OCI-LY7 (cell line): ENCODE measurements around the gene GRIPAP1. TPM values are rescaled to one million over a fixed set of nuclear protein-coding genes. Genes with fewer than 3 reads are reported as not detected.

Experiments
- BruUV-seq: library from RNA; stranded (reverse); fragments of 400-500 nt; replicated peaks from 2 replicates; lab custom pipeline; 2021; lab: Mats Ljungman, UMichigan
- CTCF ChIA-PET: fragments of 300-600 bp; sonication (Branson Sonifier 250); formaldehyde crosslinking; loops from one replicate; lab custom pipeline; 2022; ENCODE audit warnings: antibody characterized with exemption; ENCODE audit not compliant: unreplicated experiment; lab: Charles Lee
- POLR2A ChIA-PET: fragments of 300-600 bp; sonication (Branson Sonifier 250); formaldehyde crosslinking; loops from one replicate; lab custom pipeline; 2022; ENCODE audit warnings: antibody characterized with exemption; lab: Charles Lee
- DNase-seq: peaks from one replicate; pipeline ENCODE4 v3.0.0-alpha.2; 2015; ENCODE audit warnings: low spot score
- H2AFZ ChIP-seq: fragments of 200-600 bp; sonication (generic), shearing (Covaris generic); 2 replicates; pipeline ENCODE4 v1.6.1; 2014; ENCODE audit warnings: mild to moderate bottlenecking, antibody characterized with exemption, low read length, moderate library complexity
- H3K27ac ChIP-seq: fragments of 200-600 bp; sonication (generic); 2 replicates; pipeline ENCODE4 v1.5.1; 2014; ENCODE audit warnings: mixed run types, low read depth, mild to moderate bottlenecking, moderate library complexity, low read length, inconsistent platforms; ENCODE audit not compliant: poor library complexity, severe bottlenecking
- H3K36me3 ChIP-seq: fragments of 200-600 bp; sonication (generic); 2 replicates; pipeline ENCODE4 v1.6.1; 2014; ENCODE audit warnings: mild to moderate bottlenecking, antibody characterized with exemption, low read length, moderate library complexity, mixed read lengths; ENCODE audit not compliant: insufficient read depth
- H3K4me1 ChIP-seq: fragments of 200-600 bp; sonication (generic); 2 replicates; pipeline ENCODE4 v1.5.1; 2014; ENCODE audit warnings: mild to moderate bottlenecking, low read length; ENCODE audit not compliant: insufficient read depth, poor library complexity, severe bottlenecking
- H3K4me2 ChIP-seq: fragments of 200-600 bp; sonication (generic); 2 replicates; pipeline ENCODE4 v1.6.1; 2014; ENCODE audit warnings: mild to moderate bottlenecking, low read length
- H3K4me3 ChIP-seq: fragments of 200-600 bp; sonication (generic); 2 replicates; pipeline ENCODE4 v1.5.1; 2014; ENCODE audit warnings: mild to moderate bottlenecking, low read depth, low read length; ENCODE audit not compliant: poor library complexity, severe bottlenecking
- H3K79me2 ChIP-seq: fragments of 200-600 bp; sonication (generic); 2 replicates; pipeline ENCODE4 v1.6.1; 2016; ENCODE audit warnings: low read depth, mild to moderate bottlenecking, low read length, moderate library complexity, mixed read lengths; ENCODE audit not compliant: insufficient read depth
- H3K9me2 ChIP-seq: fragments of 200-600 bp; sonication (generic); 2 replicates; pipeline ENCODE4 v1.6.1; 2016; ENCODE audit warnings: mild to moderate bottlenecking, low read length, mixed read lengths; ENCODE audit not compliant: insufficient read depth
- H3K9me3 ChIP-seq: fragments of 200-600 bp; sonication (generic); 2 replicates; pipeline ENCODE4 v1.6.1; 2014; ENCODE audit warnings: mild to moderate bottlenecking, mixed run types, low read length, mixed read lengths
- H4K20me1 ChIP-seq: fragments of 200-600 bp; sonication (generic); 2 replicates; pipeline ENCODE4 v1.6.1; 2014; ENCODE audit warnings: mild to moderate bottlenecking, antibody characterized with exemption, low read length, moderate library complexity, mixed read lengths; ENCODE audit not compliant: insufficient read depth
- EZH2phosphoT487 ChIP-seq: fragments of 200-600 bp; sonication (generic); IDR thresholded peaks from 2 replicates; pipeline ENCODE4 v1.6.1; 2018; ENCODE audit warnings: low read depth, borderline replicate concordance, mild to moderate bottlenecking, mixed run types, antibody characterized with exemption, low read length, moderate library complexity, mixed read lengths
- intact Hi-C: fragments of 100-400 bp; cut with micrococcal nuclease; formaldehyde crosslinking; loops from one replicate; pipeline ENCODE4 v1.10.0; 2022; ENCODE audit not compliant: unreplicated experiment
- total RNA-seq, 2 experiments: library from RNA; depleted of rRNA in 1 of 2; stranded (reverse); fragments of >200 nt in 1 of 2; shearing (Covaris generic) in 1 of 2; gene quantifications; 2 replicates each; pipeline ENCODE4 v1.2.3, GENCODE V29; 2014 to 2022
- TF ChIP-seq, protein P1 (sequence below): fragments of 200-600 bp; sonication (generic); conservative IDR thresholded peaks from 2 replicates; pipeline ENCODE4 v1.5.1; 2014; ENCODE audit warnings: mild to moderate bottlenecking, antibody characterized with exemption, low read length, moderate library complexity, mixed read lengths

The GRIPAP1 gene
- total RNA-seq, 2 experiments from 2014 or later, result 27.5 to 95.9 TPM

- no peaks in the 10 kb centered on the region for H4K20me1 ChIP-seq
- no peaks in the 10 kb centered on the region for H3K9me3 ChIP-seq
- no peaks in the 10 kb centered on the region for H3K79me2 ChIP-seq
- H3K9me2 ChIP-seq, result no peaks in the 10 kb centered on the region
- no peak overlapping the region for H3K4me3 ChIP-seq
- CTCF ChIA-PET, result no interaction called here
- H3K27ac ChIP-seq, result no peak overlapping the region
- intact Hi-C loops, result no loop called here
- DNase-seq, result no peak
- H3K4me2 ChIP-seq, result no peak overlapping the region
- peaks cover 12% of the 10 kb centered on the region for H3K36me3 ChIP-seq
- H2AFZ ChIP-seq, result no peak overlapping the region
- H3K4me1 ChIP-seq, result no peaks in the 10 kb centered on the region
- BruUV-seq, result no TSS peak
- POLR2A ChIA-PET, result no interaction called here
- no peak for TF ChIP-seq EZH2phosphoT487
- TF ChIP-seq, protein P1, sequence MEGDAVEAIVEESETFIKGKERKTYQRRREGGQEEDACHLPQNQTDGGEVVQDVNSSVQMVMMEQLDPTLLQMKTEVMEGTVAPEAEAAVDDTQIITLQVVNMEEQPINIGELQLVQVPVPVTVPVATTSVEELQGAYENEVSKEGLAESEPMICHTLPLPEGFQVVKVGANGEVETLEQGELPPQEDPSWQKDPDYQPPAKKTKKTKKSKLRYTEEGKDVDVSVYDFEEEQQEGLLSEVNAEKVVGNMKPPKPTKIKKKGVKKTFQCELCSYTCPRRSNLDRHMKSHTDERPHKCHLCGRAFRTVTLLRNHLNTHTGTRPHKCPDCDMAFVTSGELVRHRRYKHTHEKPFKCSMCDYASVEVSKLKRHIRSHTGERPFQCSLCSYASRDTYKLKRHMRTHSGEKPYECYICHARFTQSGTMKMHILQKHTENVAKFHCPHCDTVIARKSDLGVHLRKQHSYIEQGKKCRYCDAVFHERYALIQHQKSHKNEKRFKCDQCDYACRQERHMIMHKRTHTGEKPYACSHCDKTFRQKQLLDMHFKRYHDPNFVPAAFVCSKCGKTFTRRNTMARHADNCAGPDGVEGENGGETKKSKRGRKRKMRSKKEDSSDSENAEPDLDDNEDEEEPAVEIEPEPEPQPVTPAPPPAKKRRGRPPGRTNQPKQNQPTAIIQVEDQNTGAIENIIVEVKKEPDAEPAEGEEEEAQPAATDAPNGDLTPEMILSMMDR, result no peak
Measured at GRCh38 chrX:48969471-48969870, 32.6 kb downstream of the GRIPAP1 start.

DNA sequence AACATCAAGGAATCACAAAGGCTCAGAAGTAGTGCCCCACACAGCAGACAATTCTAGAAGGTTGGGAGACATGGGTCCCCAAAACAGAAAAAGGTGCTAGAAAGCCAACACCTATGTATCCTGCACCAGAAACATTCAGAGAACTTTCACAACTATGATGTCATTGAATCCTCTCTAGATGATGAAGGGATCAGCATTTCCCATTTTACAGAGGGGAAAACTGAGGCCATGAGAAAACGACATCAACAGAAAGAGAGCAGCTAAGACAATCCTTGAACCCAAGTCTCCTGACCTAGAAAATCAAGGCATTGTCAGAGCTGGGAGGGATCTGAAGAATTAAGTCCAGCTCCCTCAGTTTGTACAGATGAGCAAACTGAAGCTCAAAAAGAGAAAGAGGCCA is 33.7 kb downstream of the GRIPAP1 start:
- no peak overlapping the region for H3K27ac ChIP-seq
- H3K4me3 ChIP-seq, result no peak overlapping the region
- H3K9me3 ChIP-seq, result no peaks in the 10 kb centered on the region
- CTCF ChIA-PET, result no interaction called here
- POLR2A ChIA-PET, result no interaction called here
- no peaks in the 10 kb centered on the region for H3K9me2 ChIP-seq
- BruUV-seq, result no TSS peak
- intact Hi-C loops, result no loop called here
- no peak overlapping the region for H3K4me2 ChIP-seq
- H2AFZ ChIP-seq, result no peak overlapping the region
- H3K79me2 ChIP-seq, result no peaks in the 10 kb centered on the region
- peaks cover 6% of the 10 kb centered on the region for H3K4me1 ChIP-seq
- H4K20me1 ChIP-seq, result no peaks in the 10 kb centered on the region
- TF ChIP-seq EZH2phosphoT487, result no peak
- TF ChIP-seq, protein P1, result no peak
- DNase-seq, result no peak
- peaks cover 13% of the 10 kb centered on the region for H3K36me3 ChIP-seq

DNA sequence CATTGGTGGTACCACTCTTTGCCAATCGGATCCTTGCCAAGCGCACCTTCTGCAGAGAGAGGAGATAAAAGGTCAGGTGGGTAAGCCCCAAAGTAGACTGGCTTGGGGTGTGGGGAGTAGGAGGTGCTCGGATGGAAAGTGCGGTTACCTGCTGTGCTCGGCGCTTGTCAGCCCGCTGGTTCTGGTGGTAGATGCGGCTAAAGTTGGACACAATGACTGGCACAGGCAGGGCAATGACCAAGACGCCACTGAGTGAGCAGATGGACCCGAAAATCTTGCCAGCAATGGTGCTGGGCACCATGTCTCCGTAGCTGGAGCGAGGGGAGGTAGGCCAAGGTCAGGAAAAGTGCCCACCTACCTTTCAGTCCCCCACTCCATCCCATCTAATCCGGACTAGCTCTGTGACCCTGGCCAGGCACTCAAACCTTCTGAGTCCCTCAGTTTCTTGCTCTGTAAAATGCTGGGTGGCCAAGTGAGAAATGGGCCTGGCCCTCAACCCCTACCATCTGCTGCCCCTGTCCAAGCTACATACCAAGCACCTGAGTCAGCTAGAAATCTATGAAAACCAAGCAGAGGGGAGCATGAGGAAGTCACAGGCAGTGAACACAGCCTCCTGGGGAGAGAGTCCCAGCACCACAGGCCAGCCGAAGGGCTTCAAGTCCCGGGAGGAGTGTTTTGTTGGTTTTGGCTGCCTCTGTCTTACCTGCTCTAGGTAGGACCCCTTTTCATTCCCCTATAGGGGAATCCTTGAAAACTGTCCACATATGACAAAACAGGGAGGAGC is 35.1 kb downstream of the GRIPAP1 start:
- H2AFZ ChIP-seq, result no peak overlapping the region
- DNase-seq, result no peak
- CTCF ChIA-PET, result no interaction called here
- H4K20me1 ChIP-seq, result no peaks in the 10 kb centered on the region
- intact Hi-C loops, result no loop called here
- BruUV-seq, result no TSS peak
- H3K79me2 ChIP-seq, result no peaks in the 10 kb centered on the region
- peaks cover 14% of the 10 kb centered on the region for H3K36me3 ChIP-seq
- no peaks in the 10 kb centered on the region for H3K9me3 ChIP-seq
- no peaks in the 10 kb centered on the region for H3K9me2 ChIP-seq
- TF ChIP-seq, protein P1, result no peak
- TF ChIP-seq EZH2phosphoT487, result no peak
- H3K4me3 ChIP-seq, result no peak overlapping the region
- POLR2A ChIA-PET, result no interaction called here
- no peak overlapping the region for H3K4me2 ChIP-seq
- H3K4me1 ChIP-seq, result peaks cover 20% of the 10 kb centered on the region
- H3K27ac ChIP-seq, result no peak overlapping the region
